Endothelial cell of umbilical vein (primary cell): ENCODE results near the gene CCDC86.

ENCODE experiments used
- CTCF ChIP-seq, 2 donors: IDR thresholded peaks; 1 replicate in 1 of 2; 2 replicates in 1 of 2; pipeline ENCODE4 v1.5.1; 2011; ENCODE audit warnings: low read length in 2 of 2, mild to moderate bottlenecking in 2 of 2, moderate library complexity in 2 of 2, control low read depth in 1 of 2, inconsistent platforms in 1 of 2, low read depth in 1 of 2; ENCODE audit not compliant: insufficient read depth in 1 of 2; ENCODE audit errors: extremely low read depth in 1 of 2
- EZH2 ChIP-seq: IDR thresholded peaks from 2 replicates; pipeline ENCODE4 v1.6.1; 2012; ENCODE audit warnings: borderline replicate concordance, low read depth, mild to moderate bottlenecking, moderate library complexity, low read length, inconsistent platforms; ENCODE audit not compliant: severe bottlenecking
- MAX ChIP-seq: IDR thresholded peaks from 2 replicates; pipeline ENCODE4 v1.6.1; 2011; ENCODE audit not compliant: insufficient read depth, insufficient read length
- MYC ChIP-seq: IDR thresholded peaks from one replicate; pipeline ENCODE4 v1.6.1; 2011; ENCODE audit warnings: mild to moderate bottlenecking, low read depth, low read length
- POLR2A ChIP-seq: IDR thresholded peaks from 2 replicates; pipeline ENCODE4 v1.6.1; 2012; ENCODE audit warnings: low read depth, mild to moderate bottlenecking, control low read depth, low read length
- POLR2AphosphoS5 ChIP-seq: IDR thresholded peaks from 2 replicates; pipeline ENCODE4 v1.6.1; 2012; ENCODE audit warnings: low read depth, mild to moderate bottlenecking, control low read depth, low read length, moderate library complexity; ENCODE audit not compliant: insufficient read depth

- TF ChIP-seq POLR2A (no peak), CTCF (IDR thresholded peaks at IDR 0.05; ENCODE audit: extremely low read depth in 1 of 2, insufficient read depth in 1 of 2, low read depth in 1 of 2, low read length in 2 of 2) (no peak), MYC (no peak), EZH2 (no peak), MAX (no peak), POLR2AphosphoS5 (no peak)
Observed at GRCh38 chr11:60809691-60810090, 32.2 kb upstream of the CCDC86 start.
